Measurements from ENCODE around the gene STEAP1. TPM values are rescaled to one million over a fixed set of nuclear protein-coding genes. Genes with fewer than 3 reads are reported as not detected.
"Not testable (repeated sequence)": the region's sequence is repeated elsewhere in the genome, so short reads cannot be mapped to it uniquely, and the experiment has no call there.

STEAP1 gene
- total RNA-seq, 1 experiment from 2014 or later = 3.1 TPM

DNA sequence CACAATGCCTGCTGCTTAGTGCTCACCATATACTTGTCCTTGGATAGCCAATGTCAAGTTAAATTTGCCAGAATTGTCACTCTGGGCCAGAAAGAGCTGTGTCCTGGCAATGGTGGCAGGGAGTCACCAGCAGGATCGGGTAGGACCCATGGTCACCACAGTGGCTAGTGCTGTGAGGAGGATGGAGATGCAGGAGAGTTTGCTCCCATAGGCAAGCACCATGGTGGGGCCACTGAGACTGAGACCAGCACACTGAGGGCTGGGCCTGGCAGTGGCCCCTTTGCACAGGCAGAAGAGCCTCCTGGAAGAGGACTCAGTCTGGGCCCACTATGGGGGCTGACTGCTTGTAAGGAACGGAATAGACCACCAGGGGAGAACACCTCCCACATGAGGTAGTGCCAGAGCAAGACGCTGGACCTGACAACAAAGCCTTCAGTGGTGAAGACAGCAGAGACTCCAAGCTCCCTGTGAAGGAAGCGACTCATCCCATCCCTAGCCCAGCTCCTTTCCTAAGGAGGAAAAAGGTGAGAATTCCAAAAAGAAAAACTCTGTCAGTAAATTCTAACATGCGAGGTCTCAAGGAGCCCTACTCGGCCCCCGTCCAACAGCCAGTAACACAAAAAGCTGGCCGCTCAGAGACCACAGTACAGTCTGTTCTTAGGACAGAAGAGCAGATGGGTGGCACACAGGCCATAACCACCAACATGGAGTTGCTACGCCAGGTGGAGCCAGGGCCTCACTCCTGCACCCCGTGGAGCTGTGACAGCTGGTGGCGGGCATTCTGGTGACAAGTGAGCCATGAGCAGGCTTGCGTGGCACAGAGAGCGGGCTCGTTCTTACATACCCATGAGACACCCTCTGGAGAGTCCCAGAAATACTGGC is 6.9 kb upstream of the STEAP1 start:
- intact Hi-C loops (cut with micrococcal nuclease); H3K4me1 Mint-ChIP-seq (ENCODE audit: insufficient read depth, unreplicated experiment); DNase-seq (ENCODE audit: unreplicated experiment); BruUV-seq (replicated peaks); POLR2A ChIA-PET; H3K27ac Mint-ChIP-seq (ENCODE audit: low read depth, unreplicated experiment); H3K4me3 Mint-ChIP-seq (ENCODE audit: unreplicated experiment); H3K36me3 Mint-ChIP-seq (ENCODE audit: insufficient read depth, unreplicated experiment); H3K9me3 Mint-ChIP-seq (ENCODE audit: unreplicated experiment): not testable (repeated sequence)
- peaks cover 39% of the 10 kb centered on the region for H3K27me3 Mint-ChIP-seq (ENCODE audit: insufficient read depth, unreplicated experiment)
- CTCF ChIA-PET = interaction anchor here (0.6 to 1.0 kb wide), 3 partner anchors 97 to 143 kb away, joined by 3 read pairs; no protein-coding TSS in a partner anchor

DNA sequence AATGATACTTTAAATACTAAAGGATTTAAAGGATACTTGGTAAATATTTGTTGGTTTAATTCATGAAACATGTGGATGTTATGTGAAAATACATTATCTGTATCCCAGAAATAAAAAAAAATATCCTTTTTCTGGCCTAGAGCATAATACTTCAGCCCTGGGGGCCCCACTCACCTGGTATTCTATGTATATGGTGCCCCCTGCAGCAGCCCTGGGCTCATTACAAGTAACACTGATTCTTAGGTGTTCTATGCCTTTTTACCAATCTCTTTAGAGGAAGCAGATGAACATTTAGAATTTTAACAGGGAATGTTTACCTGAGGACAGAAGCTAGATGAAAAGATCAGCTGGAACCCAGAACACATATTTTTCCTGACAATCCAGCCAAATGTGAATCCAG is 4.8 kb upstream of the STEAP1 start:
- not testable (repeated sequence) for BruUV-seq (replicated peaks); H3K4me1 Mint-ChIP-seq (ENCODE audit: insufficient read depth, unreplicated experiment)

GRCh38 chr7:90151884-90152283 is 2.4 kb upstream of the STEAP1 start:
- not testable (repeated sequence) for BruUV-seq (replicated peaks)
- CTCF ChIA-PET = interaction anchor here (0.8 to 3.4 kb wide), 4 partner anchors 96 to 274 kb away, joined by 3 to 58 read pairs (median 24); no protein-coding TSS in a partner anchor

More for the DNA sequence above, 4.8 kb upstream of the STEAP1 start:
- H3K9me3 Mint-ChIP-seq (ENCODE audit: unreplicated experiment); POLR2A ChIA-PET; intact Hi-C loops (cut with micrococcal nuclease); H3K4me3 Mint-ChIP-seq (ENCODE audit: unreplicated experiment); H3K27ac Mint-ChIP-seq (ENCODE audit: low read depth, unreplicated experiment); H3K36me3 Mint-ChIP-seq (ENCODE audit: insufficient read depth, unreplicated experiment): not testable (repeated sequence)
- H3K27me3 Mint-ChIP-seq (ENCODE audit: insufficient read depth, unreplicated experiment) = peaks cover 31% of the 10 kb centered on the region
- TF ChIP-seq CTCF (IDR thresholded peaks at IDR 0.05; ENCODE audit: unreplicated experiment) = peak; percentile 51
- peak; percentile 40 for DNase-seq (ENCODE audit: unreplicated experiment)
- CTCF ChIA-PET = interaction anchor here (0.6 to 1.6 kb wide), 6 partner anchors 114 to 1840 kb away, joined by 3 to 7 read pairs (median 4); no protein-coding TSS in a partner anchor

DNA sequence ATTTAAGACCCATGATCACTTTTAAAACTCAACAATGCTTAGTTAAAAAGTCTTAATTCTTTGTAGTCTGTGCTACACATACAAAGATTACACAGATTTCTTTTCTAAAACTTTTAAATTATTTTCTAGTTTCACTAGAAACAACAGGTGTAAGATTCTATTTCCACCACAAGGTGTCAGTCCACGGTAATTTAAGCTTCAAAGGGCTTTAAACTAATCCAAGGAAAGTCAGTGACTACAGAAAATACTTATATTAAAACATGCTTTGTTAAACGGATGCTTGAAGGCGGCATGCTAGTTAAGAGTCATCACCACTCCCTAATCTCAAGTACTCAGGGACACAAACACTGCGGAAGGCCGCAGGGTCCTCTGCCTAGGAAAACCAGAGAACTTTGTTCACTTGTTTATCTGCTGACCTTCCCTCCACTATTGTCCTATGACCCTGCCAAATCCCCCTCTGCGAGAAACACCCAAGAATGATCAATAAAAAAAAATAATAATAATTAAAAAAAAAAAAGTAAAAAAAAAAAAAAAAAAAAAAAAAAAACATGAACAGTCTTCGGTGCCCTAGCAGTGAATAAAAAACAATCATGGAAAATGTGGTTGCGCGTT is 1.5 kb upstream of the STEAP1 start:
- POLR2A ChIA-PET; intact Hi-C loops (cut with micrococcal nuclease); H3K9me3 Mint-ChIP-seq (ENCODE audit: unreplicated experiment); H3K4me3 Mint-ChIP-seq (ENCODE audit: unreplicated experiment); H3K36me3 Mint-ChIP-seq (ENCODE audit: insufficient read depth, unreplicated experiment); BruUV-seq (replicated peaks); H3K27ac Mint-ChIP-seq (ENCODE audit: low read depth, unreplicated experiment); H3K4me1 Mint-ChIP-seq (ENCODE audit: insufficient read depth, unreplicated experiment): not testable (repeated sequence)
- H3K27me3 Mint-ChIP-seq (ENCODE audit: insufficient read depth, unreplicated experiment) = peaks cover 11% of the 10 kb centered on the region
- CTCF ChIA-PET = interaction anchor here (0.6 to 3.4 kb wide), 13 partner anchors 32 to 273 kb away, joined by 3 to 58 read pairs (median 6); partner anchors contain the start of gene STEAP2
- peak; percentile 51 for TF ChIP-seq CTCF (IDR thresholded peaks at IDR 0.05; ENCODE audit: unreplicated experiment)
- DNase-seq (ENCODE audit: unreplicated experiment) = peak; percentile 65

More at GRCh38 chr7:90151884-90152283, 2.4 kb upstream of the STEAP1 start:
- H3K4me1 Mint-ChIP-seq (ENCODE audit: insufficient read depth, unreplicated experiment); DNase-seq (ENCODE audit: unreplicated experiment); H3K27ac Mint-ChIP-seq (ENCODE audit: low read depth, unreplicated experiment); intact Hi-C loops (cut with micrococcal nuclease); H3K36me3 Mint-ChIP-seq (ENCODE audit: insufficient read depth, unreplicated experiment); POLR2A ChIA-PET; H3K4me3 Mint-ChIP-seq (ENCODE audit: unreplicated experiment); H3K9me3 Mint-ChIP-seq (ENCODE audit: unreplicated experiment): not testable (repeated sequence)
- H3K27me3 Mint-ChIP-seq (ENCODE audit: insufficient read depth, unreplicated experiment) = peaks cover 11% of the 10 kb centered on the region

DNA sequence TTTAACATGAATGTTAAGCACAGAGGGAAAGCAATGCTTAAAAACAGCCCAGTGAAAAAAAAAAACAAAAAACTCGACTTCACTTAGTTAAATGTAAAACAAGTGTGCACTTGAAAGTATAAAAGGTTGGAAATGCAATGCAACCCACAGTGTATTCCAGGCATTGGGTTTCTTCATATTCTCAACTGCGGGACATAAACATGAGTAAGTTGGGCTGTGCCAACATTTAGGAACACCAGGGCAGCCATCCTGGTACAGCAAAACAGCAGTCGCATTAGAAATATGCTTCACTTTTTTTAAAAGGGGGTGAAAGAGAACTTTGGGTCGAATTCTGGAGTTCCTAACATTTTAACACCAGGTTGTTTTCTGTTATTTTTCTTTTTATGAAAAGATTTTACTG is 937 bp downstream of the STEAP1 start:
- peak overlapping the region; percentile 75 for H3K4me3 Mint-ChIP-seq (ENCODE audit: unreplicated experiment)
- ChIA-PET POLR2A (no interaction called here), CTCF (interaction anchor here (0.7 to 3.2 kb wide), 8 partner anchors 19 to 271 kb away, joined by 3 to 58 read pairs (median 11); partner anchors contain the start of gene STEAP2)
- H3K4me1 Mint-ChIP-seq (ENCODE audit: insufficient read depth, unreplicated experiment) = peaks cover 7% of the 10 kb centered on the region
- no peak for TF ChIP-seq CTCF (IDR thresholded peaks at IDR 0.05; ENCODE audit: unreplicated experiment)
- peak; percentile 50 for DNase-seq (ENCODE audit: unreplicated experiment)
- no peak overlapping the region for H3K27ac Mint-ChIP-seq (ENCODE audit: low read depth, unreplicated experiment)
- intact Hi-C loops (cut with micrococcal nuclease) = no loop called here
- peaks cover 11% of the 10 kb centered on the region for H3K27me3 Mint-ChIP-seq (ENCODE audit: insufficient read depth, unreplicated experiment)
- H3K36me3 Mint-ChIP-seq (ENCODE audit: insufficient read depth, unreplicated experiment) = no peaks in the 10 kb centered on the region
- no TSS peak for BruUV-seq (replicated peaks)
- no peaks in the 10 kb centered on the region for H3K9me3 Mint-ChIP-seq (ENCODE audit: unreplicated experiment)

GRCh38 chr7:90157331-90157730 is 3.1 kb downstream of the STEAP1 start:
- BruUV-seq (replicated peaks); CTCF ChIA-PET; H3K4me3 Mint-ChIP-seq (ENCODE audit: unreplicated experiment): not testable (repeated sequence)

More at GRCh38 chr7:90157331-90157730, 3.1 kb downstream of the STEAP1 start:
- peak; percentile 63 for DNase-seq (ENCODE audit: unreplicated experiment)
- H3K27ac Mint-ChIP-seq (ENCODE audit: low read depth, unreplicated experiment); H3K27me3 Mint-ChIP-seq (ENCODE audit: insufficient read depth, unreplicated experiment); POLR2A ChIA-PET; H3K4me1 Mint-ChIP-seq (ENCODE audit: insufficient read depth, unreplicated experiment); H3K9me3 Mint-ChIP-seq (ENCODE audit: unreplicated experiment); intact Hi-C loops (cut with micrococcal nuclease); H3K36me3 Mint-ChIP-seq (ENCODE audit: insufficient read depth, unreplicated experiment): not testable (repeated sequence)

Measured in MCF 10A (cell line).